GM20000 (cell line): ENCODE data around the gene P3H1.

Source experiments
- DNase-seq: peaks from one replicate; pipeline ENCODE4 v3.0.0; 2012; ENCODE audit warnings: low spot score
- CTCF ChIP-seq: IDR thresholded peaks from 2 replicates; pipeline ENCODE4 v1.5.1; 2012; ENCODE audit warnings: mild to moderate bottlenecking, control low read depth; ENCODE audit errors: extremely low read depth, missing control alignments

The P3H1 gene

GRCh38 chr1:42738678-42739226, 28.1 kb downstream of the P3H1 start:
- peak; percentile 13 for DNase-seq
- TF ChIP-seq CTCF = no peak

- no peak for DNase-seq
- no peak for TF ChIP-seq CTCF
Measured at GRCh38 chr1:42737986-42738677, 28.7 kb downstream of the P3H1 start.

- DNase-seq = peak; percentile 65
- TF ChIP-seq CTCF = no peak
Measured at GRCh38 chr1:42737257-42737656, 29.6 kb downstream of the P3H1 start.

- no peak for TF ChIP-seq CTCF
- peak; percentile 13 for DNase-seq
Measured at GRCh38 chr1:42736571-42737200, 30.1 kb downstream of the P3H1 start.

- peak; percentile 46 for DNase-seq
- no peak for TF ChIP-seq CTCF
Measured at GRCh38 chr1:42736152-42736551, 30.7 kb downstream of the P3H1 start.

GRCh38 chr1:42735477-42736105, 31.2 kb downstream of the P3H1 start:
- peak; percentile 11 for DNase-seq
- TF ChIP-seq CTCF = no peak

GRCh38 chr1:42735056-42735455, 31.8 kb downstream of the P3H1 start:
- DNase-seq = no peak
- no peak for TF ChIP-seq CTCF
